H1 (cell line): ENCODE measurements around the gene RNF39. TPM values are rescaled to one million over a fixed set of nuclear protein-coding genes. Genes with fewer than 3 reads are reported as not detected.

Experiments
- CTCF ChIA-PET: fragments of 300-600 bp; sonication (Branson Sonifier 250); formaldehyde crosslinking; loops from one replicate; lab custom pipeline; 2021; ENCODE audit not compliant: partially characterized antibody; lab: Charles Lee
- POLR2A ChIA-PET: fragments of 300-600 bp; sonication (Branson Sonifier 250); formaldehyde crosslinking; loops from one replicate; lab custom pipeline; 2021; ENCODE audit warnings: inconsistent platforms; ENCODE audit not compliant: partially characterized antibody; lab: Charles Lee
- DNase-seq, 2 experiments: peaks; one replicate each; pipeline versions ENCODE4 v3.0.0 to v3.0.0-alpha.2; 2010 to 2022; ENCODE audit warnings: low spot score in 2 of 2, low read depth in 1 of 2, mixed read lengths in 1 of 2
- FAIRE-seq: peaks from 2 replicates; lab custom pipeline; 2011; peaks lifted over from hg19 to GRCh38; lab: Jason Lieb, UNC
- H2AFZ ChIP-seq: 2 replicates; pipeline ENCODE4 v1.8.1; 2012; ENCODE audit warnings: low read length, inconsistent platforms
- H2AK5ac ChIP-seq: 2 replicates; pipeline ENCODE4 v1.6.1; 2013; ENCODE audit warnings: low read depth, low read length
- H2BK120ac ChIP-seq: replicated peaks from 2 replicates; pipeline ENCODE3; 2013; ENCODE audit warnings: low read depth, low read length, inconsistent platforms
- H2BK12ac ChIP-seq: 2 replicates; pipeline ENCODE4 v1.6.1; 2013; ENCODE audit warnings: low read depth, low read length
- H2BK15ac ChIP-seq: 2 replicates; pipeline ENCODE4 v1.6.1; 2013; ENCODE audit warnings: low read length
- H2BK20ac ChIP-seq: 2 replicates; pipeline ENCODE4 v1.6.1; 2013; ENCODE audit warnings: low read length
- H2BK5ac ChIP-seq: 2 replicates; pipeline ENCODE4 v1.6.1; 2013; ENCODE audit warnings: low read depth, low read length
- H3K14ac ChIP-seq: 2 replicates; pipeline ENCODE4 v1.6.1; 2013; ENCODE audit warnings: inconsistent platforms; ENCODE audit not compliant: insufficient read length
- H3K18ac ChIP-seq: 2 replicates; pipeline ENCODE4 v1.6.1; 2013; ENCODE audit warnings: low read length; ENCODE audit errors: extremely low read depth
- H3K23ac ChIP-seq: 2 replicates; pipeline ENCODE4 v1.6.1; 2013; ENCODE audit warnings: inconsistent platforms; ENCODE audit not compliant: insufficient read length
- H3K23me2 ChIP-seq: 2 replicates; pipeline ENCODE4 v1.6.1; 2013; ENCODE audit warnings: low read depth, low read length
- H3K27ac ChIP-seq: 2 replicates; pipeline ENCODE4 v1.6.1; 2011; ENCODE audit warnings: low read depth, low read length, inconsistent platforms
- H3K27me3 ChIP-seq, 4 experiments: replicated peaks in 1 of 4; 1 replicate in 1 of 4; 2 replicates in 3 of 4; pipeline versions ENCODE4 v1.6.1 to v1.8.1; 2011 to 2013; ENCODE audit warnings: low read length in 3 of 4, mild to moderate bottlenecking in 3 of 4, inconsistent platforms in 2 of 4, mixed read lengths in 2 of 4, moderate library complexity in 1 of 4; ENCODE audit not compliant: control insufficient read depth in 3 of 4, insufficient read depth in 3 of 4; ENCODE audit errors: extremely low read depth in 1 of 4
- H3K36me3 ChIP-seq, 4 experiments: 2 replicates each; pipeline versions ENCODE4 v1.6.1 to v1.8.1; 2011 to 2013; ENCODE audit warnings: mild to moderate bottlenecking in 4 of 4, low read length in 3 of 4, moderate library complexity in 2 of 4, control low read depth in 1 of 4, inconsistent platforms in 1 of 4; ENCODE audit not compliant: insufficient read depth in 4 of 4, control insufficient read depth in 2 of 4
- H3K4ac ChIP-seq: replicated peaks from 2 replicates; pipeline ENCODE3; 2013; ENCODE audit warnings: low read length, low read depth, mixed read lengths, inconsistent platforms; ENCODE audit not compliant: insufficient read length
- H3K4me1 ChIP-seq, 4 experiments: replicated peaks in 1 of 4; 1 replicate in 1 of 4; 2 replicates in 3 of 4; pipeline versions ENCODE4 v1.6.1 to v1.8.1; 2011 to 2013; ENCODE audit warnings: low read length in 3 of 4, inconsistent platforms in 2 of 4, mixed read lengths in 1 of 4; ENCODE audit not compliant: insufficient read depth in 4 of 4, control insufficient read depth in 3 of 4
- H3K4me2 ChIP-seq, 2 experiments: 2 replicates each; pipeline versions ENCODE4 v1.6.1 to v1.8.1; 2011 to 2013; ENCODE audit warnings: low read depth in 2 of 2, low read length in 2 of 2, control low read depth in 1 of 2, inconsistent platforms in 1 of 2, mild to moderate bottlenecking in 1 of 2; ENCODE audit not compliant: insufficient read depth in 1 of 2
- H3K4me3 ChIP-seq, 4 experiments: fragments of 200-600, 300-600 bp in 1 of 4; sonication (generic), shearing (Covaris generic), sonication (Bioruptor Twin) in 1 of 4; 2 replicates each; pipeline versions ENCODE4 v1.5.1 to v1.8.1; 2011 to 2016; ENCODE audit warnings: low read length in 4 of 4, low read depth in 3 of 4, control low read depth in 2 of 4, inconsistent platforms in 2 of 4, mild to moderate bottlenecking in 2 of 4, mixed read lengths in 1 of 4, moderate library complexity in 1 of 4; ENCODE audit not compliant: insufficient read depth in 2 of 4; ENCODE audit errors: extremely low read depth in 1 of 4
- H3K56ac ChIP-seq: replicated peaks from 2 replicates; pipeline ENCODE3; 2013; ENCODE audit warnings: low read depth, mild to moderate bottlenecking, mixed read lengths, low read length, inconsistent platforms; ENCODE audit not compliant: insufficient read length
- H3K79me1 ChIP-seq: 2 replicates; pipeline ENCODE4 v1.6.1; 2013; ENCODE audit warnings: low read depth, low read length, control low read depth
- H3K79me2 ChIP-seq, 2 experiments: 2 replicates each; pipeline versions ENCODE4 v1.6.1 to v1.8.1; 2012 to 2013; ENCODE audit warnings: low read length in 2 of 2, mild to moderate bottlenecking in 2 of 2, inconsistent platforms in 1 of 2; ENCODE audit not compliant: insufficient read depth in 2 of 2, control insufficient read depth in 1 of 2
- H3K9ac ChIP-seq, 4 experiments: replicated peaks in 1 of 4; 1 replicate in 1 of 4; 2 replicates in 3 of 4; pipeline versions ENCODE4 v1.6.1 to v1.8.1; 2011 to 2013; ENCODE audit warnings: low read depth in 3 of 4, low read length in 3 of 4, control low read depth in 2 of 4, mild to moderate bottlenecking in 2 of 4, moderate library complexity in 2 of 4, inconsistent platforms in 1 of 4; ENCODE audit errors: extremely low read depth in 1 of 4
- H3K9me3 ChIP-seq, 2 experiments: 2 replicates each; pipeline versions ENCODE4 v1.6.1 to v1.8.1; 2012 to 2013; ENCODE audit warnings: mild to moderate bottlenecking in 2 of 2, moderate library complexity in 2 of 2, control low read depth in 1 of 2, inconsistent platforms in 1 of 2, low read depth in 1 of 2, low read length in 1 of 2, mixed read lengths in 1 of 2; ENCODE audit not compliant: insufficient read depth in 2 of 2
- H4K20me1 ChIP-seq, 2 experiments: replicated peaks in 1 of 2; 2 replicates each; pipeline versions ENCODE3 to v1.8.1; 2011 to 2013; ENCODE audit warnings: inconsistent platforms in 2 of 2, low read length in 2 of 2, mild to moderate bottlenecking in 1 of 2; ENCODE audit not compliant: insufficient read depth in 2 of 2, control insufficient read depth in 1 of 2
- H4K5ac ChIP-seq: 2 replicates; pipeline ENCODE4 v1.6.1; 2013; ENCODE audit warnings: low read length, low read depth, mixed read lengths, inconsistent platforms; ENCODE audit not compliant: insufficient read length
- H4K8ac ChIP-seq: 2 replicates; pipeline ENCODE4 v1.8.0; 2013; ENCODE audit warnings: mild to moderate bottlenecking, moderate library complexity, low read length, inconsistent platforms; ENCODE audit not compliant: insufficient read depth; ENCODE audit errors: extremely low read depth
- H4K91ac ChIP-seq: replicated peaks from 2 replicates; pipeline ENCODE3; 2013; ENCODE audit warnings: low read length, mixed read lengths, inconsistent platforms; ENCODE audit not compliant: insufficient read length
- BCL11A ChIP-seq, 2 experiments: IDR thresholded peaks; one replicate each; pipeline ENCODE4 v1.6.1; 2011; ENCODE audit warnings: low read depth in 2 of 2, low read length in 2 of 2, mild to moderate bottlenecking in 2 of 2
- CBX5 ChIP-seq: fragments of 300-800, 300-1000 bp; sonication (generic); IDR thresholded peaks from 2 replicates; pipeline ENCODE4 v1.7.1; 2016; ENCODE audit warnings: antibody characterized with exemption, low read length, low read depth
- CHD1 ChIP-seq: IDR thresholded peaks from 2 replicates; pipeline ENCODE4 v1.6.1; 2012; ENCODE audit warnings: low read depth, low read length, improper control_type of control experiment
- EP300 ChIP-seq, 2 experiments: IDR thresholded peaks; 1 replicate in 1 of 2; 2 replicates in 1 of 2; pipeline ENCODE4 v1.6.1; 2011 to 2012; ENCODE audit warnings: low read depth in 2 of 2, low read length in 2 of 2, mild to moderate bottlenecking in 2 of 2, borderline replicate concordance in 1 of 2, inconsistent platforms in 1 of 2, moderate library complexity in 1 of 2
- GTF2F1 ChIP-seq: IDR thresholded peaks from 2 replicates; pipeline ENCODE4 v1.6.1; 2012; ENCODE audit warnings: low read depth, low read length, improper control_type of control experiment, borderline replicate concordance
- HDAC2 ChIP-seq, 2 experiments: fragments of 300-600 bp in 1 of 2; sonication (generic) in 1 of 2; IDR thresholded peaks; 2 replicates each; pipeline ENCODE4 v1.6.1; 2011 to 2012; ENCODE audit warnings: low read depth in 2 of 2, low read length in 2 of 2, mild to moderate bottlenecking in 2 of 2, moderate library complexity in 2 of 2, borderline replicate concordance in 1 of 2, inconsistent platforms in 1 of 2
- PHF8 ChIP-seq: fragments of 200-600 bp; sonication (generic); conservative IDR thresholded peaks from 2 replicates; pipeline ENCODE4 v1.7.1; 2012; ENCODE audit warnings: low read depth, mild to moderate bottlenecking, inconsistent platforms, low read length, moderate library complexity
- RAD21 ChIP-seq, 2 experiments: IDR thresholded peaks in 1 of 2; conservative IDR thresholded peaks in 1 of 2; 2 replicates each; pipeline ENCODE4 v1.6.1; 2011; ENCODE audit warnings: low read depth in 2 of 2, low read length in 2 of 2, improper control_type of control experiment in 1 of 2, inconsistent platforms in 1 of 2, mild to moderate bottlenecking in 1 of 2, moderate library complexity in 1 of 2
- SP2 ChIP-seq: IDR thresholded peaks from 2 replicates; pipeline ENCODE4 v1.6.1; 2012; ENCODE audit warnings: mild to moderate bottlenecking, low read length, inconsistent platforms
- TAF7 ChIP-seq: optimal IDR thresholded peaks from 2 replicates; pipeline ENCODE3; 2011; ENCODE audit warnings: low read depth, mild to moderate bottlenecking, inconsistent platforms, low read length, moderate library complexity, borderline replicate concordance
- WGBS, 2 experiments: shearing (Covaris generic) in 1 of 2; methylation state at CpG; one replicate each; pipeline versions ENCODE4 v1.1.6 to v1.1.7; 2013 to 2015; ENCODE audit warnings: low lambda C conversion rate in 2 of 2, mixed read lengths in 2 of 2, inconsistent platforms in 1 of 2, low coverage in 1 of 2, missing lambda C conversion rate in 1 of 2; ENCODE audit not compliant: insufficient replicate concordance in 2 of 2, insufficient coverage in 1 of 2, insufficient read length in 1 of 2; ENCODE audit errors: extremely low coverage in 1 of 2, missing lambda C conversion rate in 1 of 2; 5-methylcytosine and 5-hydroxymethylcytosine counted together
- polyA plus RNA-seq, 7 experiments: library from polyadenylated mRNA; depleted of rRNA in 3 of 7; stranded (reverse) in 5 of 7; unstranded in 2 of 7; fragments of >200 nt in 5 of 7; fragments of 200-250 nt in 2 of 7; gene quantifications; 1 replicate in 5 of 7; 2 replicates in 1 of 7; 4 replicates in 1 of 7; pipeline versions ENCODE4 v1.2.1 to v1.2.3, GENCODE V29; 2011 to 2013; ENCODE audit warnings: missing spikeins in 2 of 7, mixed read lengths in 2 of 7
- total RNA-seq: library from RNA; stranded (reverse); fragmentation: NEBNext Ultra II Directional; extraction: Animal tissue kit (Norgen Biotek cat#: 25700); gene quantifications from 2 replicates; pipeline ENCODE4 v1.2.1, GENCODE V29; 2021

The RNF39 gene
- total and polyA plus RNA-seq, 2 of the 8 experiments (the other 6 are each of a cell fraction or from before 2014, with no cell fraction given), result 1.4 to 2.3 TPM

DNA sequence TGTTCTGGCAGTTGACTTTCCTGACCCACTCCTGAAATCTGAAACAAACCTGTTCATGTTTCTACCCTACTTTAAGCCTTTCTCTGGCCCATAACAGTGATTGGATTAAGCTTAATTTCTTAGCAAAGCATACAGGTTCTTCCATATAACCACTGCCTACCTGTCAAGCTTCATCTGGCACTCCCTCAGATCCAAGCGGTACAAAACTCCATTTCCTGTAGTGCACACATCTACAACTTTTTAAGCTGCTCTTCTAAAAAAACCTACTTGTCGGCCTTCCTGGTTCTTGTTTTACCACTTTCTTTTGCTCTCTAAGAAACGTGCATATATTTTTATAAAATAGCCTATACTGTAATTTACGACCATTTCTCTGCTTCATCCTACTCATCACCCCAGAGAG, 9.5 kb downstream of the RNF39 start:
- Histone ChIP-seq H3K23me2 (peaks cover 12% of the 10 kb centered on the region), H3K4me1 (peaks cover 0 to 10% (median 6%) of the 10 kb centered on the region in 4 experiments; a peak in 4 of 7 replicates), H3K36me3 (no peaks in the 10 kb centered on the region; a peak in 2 of 8 replicates), H4K5ac (no peak overlapping the region), H3K9me3 (no peaks in the 10 kb centered on the region), H3K56ac (no peak overlapping the region), H2BK120ac (no peak overlapping the region), H2BK15ac (no peak overlapping the region), H4K91ac (no peak overlapping the region), H3K4me3 (peak overlapping the region; percentile 73 to 97 (median 83)), H3K27ac (no peak overlapping the region; the same call in 1 of the 2 replicates), H3K9ac (peak overlapping the region in 1 of 4 experiments; percentile 56; a peak in 2 of 7 replicates), H2BK20ac (no peak overlapping the region), H4K8ac (no peak overlapping the region), H3K14ac (no peak overlapping the region), H3K79me1 (no peaks in the 10 kb centered on the region), H3K4ac (no peak overlapping the region), H2BK12ac (no peak overlapping the region), H3K27me3 (peaks cover 2 to 10% (median 8%) of the 10 kb centered on the region in 4 experiments; a peak in 6 of 7 replicates), H2AFZ (peak overlapping the region; percentile 99), H3K23ac (no peak overlapping the region), H4K20me1 (no peaks in the 10 kb centered on the region), H3K18ac (no peak overlapping the region), H3K79me2 (0 out of 4 replicates have a peak, but pooled peaks cover 0 to 5% of the 10 kb centered on the region in 2 experiments), H3K4me2 (peak overlapping the region; percentile 79), H2AK5ac (no peak overlapping the region), H2BK5ac (no peak overlapping the region)
- DNase-seq, result no peak
- no peak for TF ChIP-seq SP2
- no peak for TF ChIP-seq HDAC2 (IDR thresholded peaks at IDR 0.05; ENCODE audit: borderline replicate concordance in 1 of 2, low read depth in 2 of 2, low read length in 2 of 2)
- no peak for TF ChIP-seq RAD21 (IDR thresholded peaks at IDR 0.05 in 1 of 2, conservative IDR thresholded peaks at IDR 0.05 in 1 of 2; ENCODE audit: low read depth in 2 of 2, low read length in 2 of 2)
- TF ChIP-seq TAF7, result no peak
- TF ChIP-seq GTF2F1, result no peak
- TF ChIP-seq EP300 (IDR thresholded peaks at IDR 0.05; ENCODE audit: borderline replicate concordance in 1 of 2, low read depth in 2 of 2, low read length in 2 of 2), result no peak
- TF ChIP-seq BCL11A (IDR thresholded peaks at IDR 0.05; ENCODE audit: low read depth in 2 of 2, low read length in 2 of 2), result no peak
- TF ChIP-seq CHD1, result no peak
- TF ChIP-seq CBX5, result no peak
- TF ChIP-seq PHF8, result no peak
- POLR2A ChIA-PET, result interaction anchor here (1.3 to 1.5 kb wide), 2 partner anchors 36 to 147 kb away, joined by 5 to 6 read pairs; partner anchors contain the start of gene TRIM26
- WGBS, 2 experiments, result 33% methylated on average over 4 of the region's 4 CpGs; no CpG with 5 or more reads in 1 of the 2 experiments
- FAIRE-seq, result no peak
- CTCF ChIA-PET, result interaction anchor here (0.9 kb wide), 2 partner anchors 65 to 218 kb away, joined by 3 to 4 read pairs; no protein-coding TSS in a partner anchor
